Prostate gland (tissue), 2 donors: ENCODE measurements around the gene CLCN2. TPM values are rescaled to one million over a fixed set of nuclear protein-coding genes. Genes with fewer than 3 reads are reported as not detected.

Source experiments
- DNase-seq: peaks from one replicate; pipeline ENCODE4 v3.0.0-alpha.2; 2019; ENCODE audit warnings: low spot score
- H3K27ac ChIP-seq, 2 donors: fragments of 200-600 bp; sonication (generic); 2 replicates each; pipeline ENCODE4 v1.5.1; 2017 to 2019
- H3K27me3 ChIP-seq: fragments of 200-600 bp; sonication (generic); replicated peaks from 2 replicates; pipeline ENCODE4 v1.5.1; 2019; ENCODE audit not compliant: insufficient read depth
- H3K36me3 ChIP-seq, 2 donors: fragments of 200-600 bp; sonication (generic); 1 replicate in 1 of 2; 2 replicates in 1 of 2; pipeline versions ENCODE4 v1.5.1 to v1.8.1; 2017 to 2019
- H3K4me1 ChIP-seq: fragments of 200-600 bp; sonication (generic); replicated peaks from 2 replicates; pipeline ENCODE4 v1.5.1; 2019
- H3K4me3 ChIP-seq, 2 donors: fragments of 200-600 bp; sonication (generic); 2 replicates each; pipeline ENCODE4 v1.5.1; 2017 to 2019
- H3K9me3 ChIP-seq: fragments of 200-600 bp; sonication (generic); 2 replicates; pipeline ENCODE4 v1.5.1; 2017
- CTCF ChIP-seq, 4 experiments: fragments of 200-600 bp in 2 of 4; fragments of 450-650 bp in 2 of 4; sonication (generic) in 2 of 4; IDR thresholded peaks; 1 replicate in 3 of 4; 2 replicates in 1 of 4; pipeline ENCODE4 v1.5.1; 2016 to 2019; ENCODE audit warnings: antibody characterized with exemption in 4 of 4, mild to moderate bottlenecking in 2 of 4, moderate library complexity in 2 of 4
- POLR2A ChIP-seq: fragments of 450-650 bp; IDR thresholded peaks from one replicate; pipeline ENCODE4 v1.6.1; 2016; ENCODE audit warnings: antibody characterized with exemption, mild to moderate bottlenecking
- POLR2AphosphoS5 ChIP-seq: sonication (generic); formaldehyde crosslinking; IDR thresholded peaks from one replicate; pipeline ENCODE4 v1.6.1; 2017; ENCODE audit warnings: antibody characterized with exemption
- WGBS: methylation state at CpG from one replicate; pipeline ENCODE4 v1.1.5; 2018; 5-methylcytosine and 5-hydroxymethylcytosine counted together
- intact Hi-C: fragments of 100-400 bp; cut with DNase I; formaldehyde crosslinking; loops from one replicate; pipeline ENCODE4 v1.14.2; 2022
- total RNA-seq, 2 donors: library from RNA; depleted of rRNA; stranded (reverse); fragments of >200 nt; gene quantifications; one replicate each; pipeline ENCODE4 v1.1.0, GENCODE V29; 2016

The CLCN2 gene
- total RNA-seq, 2 donors from 2014 or later: 4.9 to 47.5 TPM

GRCh38 chr3:184373422-184373821, 12.0 kb upstream of the CLCN2 start:
- no peaks in the 10 kb centered on the region for H3K9me3 ChIP-seq
- DNase-seq: no peak

GRCh38 chr3:184372911-184373310, 11.5 kb upstream of the CLCN2 start:
- Histone ChIP-seq H3K27ac (no peak overlapping the region), H3K4me1 (peaks cover 6% of the 10 kb centered on the region), H3K9me3 (no peaks in the 10 kb centered on the region), H3K4me3 (no peak overlapping the region), H3K27me3 (no peaks in the 10 kb centered on the region), H3K36me3 (no peaks in the 10 kb centered on the region)
- TF ChIP-seq CTCF (IDR thresholded peaks at IDR 0.05): no peak
- no peak for TF ChIP-seq POLR2A
- no peak for TF ChIP-seq POLR2AphosphoS5
- intact Hi-C loops: loop anchor here (5.0 kb wide), 1 partner anchor 169 kb away; no protein-coding TSS in a partner anchor
- 74% methylated on average over 5 of the region's 5 CpGs for WGBS
- DNase-seq: no peak

More at GRCh38 chr3:184373422-184373821, 12.0 kb upstream of the CLCN2 start:
- no peaks in the 10 kb centered on the region for H3K36me3 ChIP-seq
- WGBS: 90% methylated on average over 6 of the region's 6 CpGs
- no peak for TF ChIP-seq CTCF (IDR thresholded peaks at IDR 0.05)
- H3K4me3 ChIP-seq: no peak overlapping the region
- no peaks in the 10 kb centered on the region for H3K27me3 ChIP-seq
- intact Hi-C loops: loop anchor here (5.0 kb wide), 1 partner anchor 169 kb away; no protein-coding TSS in a partner anchor
- H3K27ac ChIP-seq: no peak overlapping the region
- H3K4me1 ChIP-seq: peaks cover 6% of the 10 kb centered on the region

GRCh38 chr3:184372296-184372821, 11.0 kb upstream of the CLCN2 start:
- Histone ChIP-seq H3K4me3 (no peak overlapping the region), H3K27me3 (no peaks in the 10 kb centered on the region), H3K9me3 (no peaks in the 10 kb centered on the region), H3K4me1 (peaks cover 6% of the 10 kb centered on the region), H3K27ac (no peak overlapping the region), H3K36me3 (no peaks in the 10 kb centered on the region)
- DNase-seq: no peak
- intact Hi-C loops: loop anchor here (5.0 kb wide), 1 partner anchor 170 kb away; no protein-coding TSS in a partner anchor
- 67% methylated on average over 8 of the region's 8 CpGs for WGBS
- no peak for TF ChIP-seq POLR2A
- no peak for TF ChIP-seq POLR2AphosphoS5

- Histone ChIP-seq H3K27ac (no peak overlapping the region), H3K9me3 (no peaks in the 10 kb centered on the region), H3K36me3 (no peaks in the 10 kb centered on the region), H3K4me3 (no peak overlapping the region), H3K4me1 (peaks cover 6% of the 10 kb centered on the region), H3K27me3 (no peaks in the 10 kb centered on the region)
- intact Hi-C loops: loop anchor here (5.0 kb wide), 1 partner anchor 171 kb away; no protein-coding TSS in a partner anchor
- TF ChIP-seq POLR2AphosphoS5: peak; percentile 91
- TF ChIP-seq CTCF (IDR thresholded peaks at IDR 0.05): peak; percentile 67 to 97 (median 92)
- TF ChIP-seq POLR2A: no peak
- DNase-seq: peak; percentile 88
- 38% methylated on average over 5 of the region's 5 CpGs for WGBS
These were observed 10.2 kb upstream of the CLCN2 start for GRCh38 chr3:184371570-184372018.

- intact Hi-C loops: no loop called here
- no peaks in the 10 kb centered on the region for H3K27me3 ChIP-seq
- H3K36me3 ChIP-seq: no peaks in the 10 kb centered on the region
- H3K9me3 ChIP-seq: no peaks in the 10 kb centered on the region
- H3K4me3 ChIP-seq: no peak overlapping the region
- 62% methylated on average over 3 of the region's 3 CpGs for WGBS
- TF ChIP-seq CTCF (IDR thresholded peaks at IDR 0.05): no peak
- no peak for TF ChIP-seq POLR2AphosphoS5
- no peak for TF ChIP-seq POLR2A
- DNase-seq: no peak
- H3K4me1 ChIP-seq: peaks cover 9% of the 10 kb centered on the region
- no peak overlapping the region for H3K27ac ChIP-seq
These were observed 7.3 kb upstream of the CLCN2 start for GRCh38 chr3:184368586-184369183.
